ENCODE results near the gene UBE2O. TPM values are rescaled to one million over a fixed set of nuclear protein-coding genes. Genes with fewer than 3 reads are reported as not detected.

UBE2O gene
- total and polyA plus RNA-seq, 2 donors (not counting 1 experiment from before 2014, with no cell fraction given): 11.5 to 12.4 TPM

GRCh38 chr17:76499267-76499667 lies 46.3 kb upstream of the UBE2O start:
- TF ChIP-seq CTCF (conservative IDR thresholded peaks at IDR 0.05 in 1 of 2, IDR thresholded peaks at IDR 0.05 in 1 of 2; ENCODE audit: low read depth in 1 of 2, low read length in 2 of 2) (no peak), EZH2 (IDR thresholded peaks at IDR 0.05; ENCODE audit: low read length, missing control alignments) (no peak)
- no peak for DNase-seq (ENCODE audit: low read depth in 2 of 2)
- no peaks in the 10 kb centered on the region for H3K9me3 ChIP-seq (ENCODE audit: control insufficient read depth, insufficient read depth, low read depth, low read length)
- H3K4me2 ChIP-seq (ENCODE audit: extremely low read depth, insufficient read depth, low read length): no peak overlapping the region
- H2AFZ ChIP-seq (ENCODE audit: low read length): no peak overlapping the region
- H3K27me3 ChIP-seq (ENCODE audit: control insufficient read depth, insufficient read depth, low read length): no peaks in the 10 kb centered on the region
- H4K20me1 ChIP-seq (ENCODE audit: control insufficient read depth, extremely low read depth, insufficient read depth, low read length): no peaks in the 10 kb centered on the region
- H3K79me2 ChIP-seq (ENCODE audit: control insufficient read depth, insufficient read depth, low read length): no peaks in the 10 kb centered on the region
- H3K9ac ChIP-seq (ENCODE audit: insufficient read depth, low read length): no peak overlapping the region
- H3K4me1 ChIP-seq (ENCODE audit: control insufficient read depth, extremely low read depth, insufficient read depth, low read length): peaks cover 18% of the 10 kb centered on the region
- H3K36me3 ChIP-seq (ENCODE audit: control insufficient read depth, insufficient read depth, low read length): no peaks in the 10 kb centered on the region
- H3K27ac ChIP-seq (ENCODE audit: insufficient read depth, low read length): no peak overlapping the region
- no peak overlapping the region for H3K4me3 ChIP-seq (replicated peaks in 1 of 4; ENCODE audit: control extremely low read depth in 1 of 4, insufficient read depth in 1 of 4, low read depth in 3 of 4, low read length in 4 of 4)

- peak overlapping the region; percentile 82 for H3K4me2 ChIP-seq (ENCODE audit: extremely low read depth, insufficient read depth, low read length)
- H3K4me1 ChIP-seq (ENCODE audit: control insufficient read depth, extremely low read depth, insufficient read depth, low read length): peaks cover 18% of the 10 kb centered on the region
- no peak for DNase-seq (ENCODE audit: low read depth in 2 of 2)
- no peaks in the 10 kb centered on the region for H3K27me3 ChIP-seq (ENCODE audit: control insufficient read depth, insufficient read depth, low read length)
- H3K9ac ChIP-seq (ENCODE audit: insufficient read depth, low read length): no peak overlapping the region
- no peak for TF ChIP-seq EZH2 (IDR thresholded peaks at IDR 0.05; ENCODE audit: low read length, missing control alignments)
- TF ChIP-seq CTCF (conservative IDR thresholded peaks at IDR 0.05 in 1 of 2, IDR thresholded peaks at IDR 0.05 in 1 of 2; ENCODE audit: low read depth in 1 of 2, low read length in 2 of 2): no peak
- H2AFZ ChIP-seq (ENCODE audit: low read length): no peak overlapping the region
- H3K79me2 ChIP-seq (ENCODE audit: control insufficient read depth, insufficient read depth, low read length): no peaks in the 10 kb centered on the region
- H4K20me1 ChIP-seq (ENCODE audit: control insufficient read depth, extremely low read depth, insufficient read depth, low read length): no peaks in the 10 kb centered on the region
- peak overlapping the region; percentile 69 for H3K27ac ChIP-seq (ENCODE audit: insufficient read depth, low read length)
- H3K36me3 ChIP-seq (ENCODE audit: control insufficient read depth, insufficient read depth, low read length): no peaks in the 10 kb centered on the region
- no peak overlapping the region for H3K4me3 ChIP-seq (replicated peaks in 1 of 4; ENCODE audit: control extremely low read depth in 1 of 4, insufficient read depth in 1 of 4, low read depth in 3 of 4, low read length in 4 of 4)
- no peaks in the 10 kb centered on the region for H3K9me3 ChIP-seq (ENCODE audit: control insufficient read depth, insufficient read depth, low read depth, low read length)
Observed at GRCh38 chr17:76498876-76499251, 45.9 kb upstream of the UBE2O start.

DNA sequence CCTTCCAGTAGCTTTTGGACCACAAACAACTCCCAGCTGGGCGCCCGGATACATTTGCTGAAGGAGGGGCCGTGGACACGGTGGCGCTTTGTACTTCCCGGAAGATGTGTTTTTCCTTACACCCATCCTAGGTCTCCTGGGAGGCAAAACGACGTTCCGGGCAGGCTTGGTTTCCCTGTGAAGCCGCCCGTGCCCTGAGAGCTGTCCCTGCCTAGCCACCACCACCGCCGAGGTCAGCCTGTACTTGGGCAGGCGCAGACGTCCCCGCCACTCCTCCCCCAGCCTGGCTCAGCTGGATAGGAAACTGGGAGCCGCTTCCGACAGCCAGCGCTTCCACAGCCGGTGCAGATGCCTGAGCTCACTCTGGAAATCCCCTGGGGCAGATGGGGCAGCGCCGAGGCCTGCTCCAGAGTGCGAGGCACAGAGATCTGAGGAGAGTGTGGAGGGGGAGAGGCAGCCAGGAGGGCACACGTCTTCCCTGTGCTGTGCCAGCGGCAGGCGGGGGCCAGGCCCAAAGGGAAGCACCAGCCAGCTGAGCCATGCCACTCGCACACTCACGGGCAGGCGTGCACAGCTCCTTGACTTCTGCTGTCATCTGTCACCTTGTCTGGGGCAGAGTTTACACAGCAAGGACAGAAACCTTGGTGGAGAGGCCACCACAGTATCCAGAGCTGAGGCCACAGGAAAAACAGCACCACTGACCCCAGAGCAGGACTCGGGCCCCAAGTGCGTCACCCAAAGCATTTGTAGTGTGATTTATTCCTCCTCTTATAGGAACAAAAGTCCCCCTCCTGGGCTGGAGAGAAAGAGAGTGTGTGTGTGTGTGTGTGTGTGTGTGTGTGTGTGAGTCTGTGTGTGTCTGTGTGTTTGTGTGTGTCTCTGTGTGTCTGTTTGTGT lies 45.3 kb upstream of the UBE2O start:
- H3K4me2 ChIP-seq (ENCODE audit: extremely low read depth, insufficient read depth, low read length): peak overlapping the region; percentile 82
- peak overlapping the region; percentile 52 for H3K9ac ChIP-seq (ENCODE audit: insufficient read depth, low read length)
- H3K27me3 ChIP-seq (ENCODE audit: control insufficient read depth, insufficient read depth, low read length): no peaks in the 10 kb centered on the region
- TF ChIP-seq CTCF (conservative IDR thresholded peaks at IDR 0.05 in 1 of 2, IDR thresholded peaks at IDR 0.05 in 1 of 2; ENCODE audit: low read depth in 1 of 2, low read length in 2 of 2) (no peak), EZH2 (IDR thresholded peaks at IDR 0.05; ENCODE audit: low read length, missing control alignments) (no peak)
- H4K20me1 ChIP-seq (ENCODE audit: control insufficient read depth, extremely low read depth, insufficient read depth, low read length): no peaks in the 10 kb centered on the region
- peaks cover 22% of the 10 kb centered on the region for H3K4me1 ChIP-seq (ENCODE audit: control insufficient read depth, extremely low read depth, insufficient read depth, low read length)
- H3K4me3 ChIP-seq (replicated peaks in 1 of 4; ENCODE audit: control extremely low read depth in 1 of 4, insufficient read depth in 1 of 4, low read depth in 3 of 4, low read length in 4 of 4): peak overlapping the region in 1 of 4 experiments; percentile 10
- peak overlapping the region; percentile 72 for H2AFZ ChIP-seq (ENCODE audit: low read length)
- H3K79me2 ChIP-seq (ENCODE audit: control insufficient read depth, insufficient read depth, low read length): no peaks in the 10 kb centered on the region
- peak overlapping the region; percentile 69 for H3K27ac ChIP-seq (ENCODE audit: insufficient read depth, low read length)
- no peaks in the 10 kb centered on the region for H3K36me3 ChIP-seq (ENCODE audit: control insufficient read depth, insufficient read depth, low read length)
- H3K9me3 ChIP-seq (ENCODE audit: control insufficient read depth, insufficient read depth, low read depth, low read length): no peaks in the 10 kb centered on the region
- peak; percentile 74 to 84 for DNase-seq (ENCODE audit: low read depth in 2 of 2)

All from fibroblast of lung (primary cell).